Testis (tissue), 2 donors: Measurements from ENCODE around the gene LSM10.

Experiments used
- POLR2A ChIP-seq: fragments of 450-650 bp; IDR thresholded peaks from one replicate; pipeline ENCODE4 v1.6.1; 2017; ENCODE audit warnings: antibody characterized with exemption, mild to moderate bottlenecking, moderate library complexity
- TF ChIP-seq, protein P1 (sequence below), 3 experiments: fragments of 450-650 bp in 2 of 3; fragments of 200-600 bp in 1 of 3; sonication (generic) in 1 of 3; IDR thresholded peaks; one replicate each; pipeline ENCODE4 v1.5.1; 2016 to 2019; ENCODE audit warnings: antibody characterized with exemption in 3 of 3, mild to moderate bottlenecking in 2 of 3, moderate library complexity in 1 of 3

DNA sequence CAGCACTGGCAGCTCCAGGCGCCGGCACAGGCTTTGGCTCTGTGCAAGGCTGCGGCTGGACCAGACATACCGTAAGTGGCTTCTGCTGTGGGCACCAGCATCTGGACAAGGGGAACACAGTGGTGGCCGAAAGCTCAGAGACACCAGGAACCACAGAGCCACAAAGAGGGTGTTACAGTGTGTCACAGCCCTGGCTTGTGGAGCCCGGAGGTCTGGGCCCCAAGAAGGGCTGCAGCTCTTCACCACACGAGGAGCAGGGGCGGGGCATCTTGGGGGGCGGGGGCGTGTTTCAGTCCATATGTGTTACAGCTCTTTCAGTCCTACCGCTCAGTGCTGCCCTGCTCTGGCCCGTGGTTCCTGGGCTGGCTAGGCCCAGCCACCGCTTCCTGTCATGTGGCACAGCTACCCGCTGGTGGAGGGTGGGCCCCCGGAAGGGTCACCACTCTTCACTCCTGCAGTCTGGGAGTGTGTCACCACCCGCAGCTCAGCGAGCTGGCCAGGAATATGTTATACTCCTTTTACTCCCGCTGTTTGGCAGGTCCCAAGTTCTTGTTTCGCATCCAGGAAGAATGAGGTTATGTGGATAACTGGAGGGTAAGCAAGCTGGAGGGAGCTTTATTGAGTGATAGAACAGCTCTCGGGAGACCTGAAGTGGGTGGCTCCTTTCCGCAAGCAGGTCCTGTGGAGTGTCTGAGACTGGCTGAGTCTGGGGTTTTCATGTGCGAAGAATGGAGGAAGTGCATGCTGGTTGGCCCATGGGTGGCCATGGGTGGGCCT lies 3.3 kb upstream of the LSM10 start:
- TF ChIP-seq POLR2A, result no peak
- TF ChIP-seq, protein P1, sequence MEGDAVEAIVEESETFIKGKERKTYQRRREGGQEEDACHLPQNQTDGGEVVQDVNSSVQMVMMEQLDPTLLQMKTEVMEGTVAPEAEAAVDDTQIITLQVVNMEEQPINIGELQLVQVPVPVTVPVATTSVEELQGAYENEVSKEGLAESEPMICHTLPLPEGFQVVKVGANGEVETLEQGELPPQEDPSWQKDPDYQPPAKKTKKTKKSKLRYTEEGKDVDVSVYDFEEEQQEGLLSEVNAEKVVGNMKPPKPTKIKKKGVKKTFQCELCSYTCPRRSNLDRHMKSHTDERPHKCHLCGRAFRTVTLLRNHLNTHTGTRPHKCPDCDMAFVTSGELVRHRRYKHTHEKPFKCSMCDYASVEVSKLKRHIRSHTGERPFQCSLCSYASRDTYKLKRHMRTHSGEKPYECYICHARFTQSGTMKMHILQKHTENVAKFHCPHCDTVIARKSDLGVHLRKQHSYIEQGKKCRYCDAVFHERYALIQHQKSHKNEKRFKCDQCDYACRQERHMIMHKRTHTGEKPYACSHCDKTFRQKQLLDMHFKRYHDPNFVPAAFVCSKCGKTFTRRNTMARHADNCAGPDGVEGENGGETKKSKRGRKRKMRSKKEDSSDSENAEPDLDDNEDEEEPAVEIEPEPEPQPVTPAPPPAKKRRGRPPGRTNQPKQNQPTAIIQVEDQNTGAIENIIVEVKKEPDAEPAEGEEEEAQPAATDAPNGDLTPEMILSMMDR (IDR thresholded peaks at IDR 0.05), result no peak
